GM23338 (cell line): Measurements from ENCODE around the gene DLG2. TPM values are rescaled to one million over a fixed set of nuclear protein-coding genes. Genes with fewer than 3 reads are reported as not detected.

Experiments used
- ATAC-seq: fragments of 200-7000 bp; cut with Tn5 transposase; 3 replicates; pipeline ENCODE4 v1.9.1; 2020
- DNase-seq: peaks from one replicate; pipeline ENCODE4 v3.0.0-alpha.2; 2015; ENCODE audit warnings: low spot score
- H2AFZ ChIP-seq: fragments of 200-600 bp; sonication (generic); 2 replicates; pipeline ENCODE4 v1.8.0; 2016; ENCODE audit warnings: antibody characterized with exemption, mild to moderate bottlenecking, moderate library complexity
- H3F3A ChIP-seq: fragments of 200-600 bp; sonication (generic); replicated peaks from 2 replicates; pipeline ENCODE4 v1.8.0; 2017; ENCODE audit warnings: antibody characterized with exemption, mixed run types, low read depth
- H3K27ac ChIP-seq: fragments of 200-600 bp; sonication (generic); 2 replicates; pipeline ENCODE4 v1.6.1; 2016; ENCODE audit warnings: low read depth
- H3K27me3 ChIP-seq: fragments of 200-600 bp; sonication (generic); 2 replicates; pipeline ENCODE4 v1.8.0; 2016; ENCODE audit warnings: mild to moderate bottlenecking, mixed run types, moderate library complexity; ENCODE audit not compliant: insufficient read depth
- H3K36me3 ChIP-seq: fragments of 200-600 bp; sonication (generic); 2 replicates; pipeline ENCODE4 v1.8.0; 2016; ENCODE audit warnings: mild to moderate bottlenecking; ENCODE audit not compliant: insufficient read depth
- H3K4me1 ChIP-seq: fragments of 200-600 bp; sonication (generic); 2 replicates; pipeline ENCODE4 v1.8.0; 2016; ENCODE audit warnings: mild to moderate bottlenecking, moderate library complexity; ENCODE audit not compliant: insufficient read depth
- H3K4me2 ChIP-seq: fragments of 200-600 bp; sonication (generic); 2 replicates; pipeline ENCODE4 v1.7.1; 2017; ENCODE audit warnings: mixed run types
- H3K4me3 ChIP-seq: fragments of 200-600 bp; sonication (generic); 2 replicates; pipeline ENCODE4 v1.6.1; 2016; ENCODE audit warnings: mixed run types
- H3K79me2 ChIP-seq: fragments of 200-600 bp; sonication (generic); replicated peaks from 2 replicates; pipeline ENCODE4 v1.8.0; 2017; ENCODE audit warnings: mild to moderate bottlenecking; ENCODE audit not compliant: insufficient read depth
- H3K9me2 ChIP-seq: fragments of 200-600 bp; sonication (generic); 2 replicates; pipeline ENCODE4 v1.8.0; 2017; ENCODE audit not compliant: insufficient read depth
- H4K20me1 ChIP-seq: fragments of 200-600 bp; sonication (generic); replicated peaks from 2 replicates; pipeline ENCODE4 v1.8.0; 2017; ENCODE audit warnings: mild to moderate bottlenecking; ENCODE audit not compliant: insufficient read depth
- H3K27ac Mint-ChIP-seq: 2 replicates; pipeline ENCODE4 v1.8.0; 2020; ENCODE audit warnings: inconsistent platforms, mild to moderate bottlenecking, moderate library complexity, mixed read lengths
- H3K27me3 Mint-ChIP-seq: 3 replicates; pipeline ENCODE4 v1.8.0; 2022; ENCODE audit warnings: low read depth, mild to moderate bottlenecking, moderate library complexity, mixed read lengths, inconsistent platforms; ENCODE audit not compliant: insufficient read depth, poor library complexity
- H3K36me3 Mint-ChIP-seq: 3 replicates; pipeline ENCODE4 v1.8.0; 2021; ENCODE audit warnings: low read depth, mild to moderate bottlenecking, inconsistent platforms, moderate library complexity, mixed read lengths
- H3K4me1 Mint-ChIP-seq: 3 replicates; pipeline ENCODE4 v1.8.0; 2020; ENCODE audit warnings: mild to moderate bottlenecking, inconsistent platforms, mixed read lengths
- H3K4me3 Mint-ChIP-seq: 3 replicates; pipeline ENCODE4 v1.8.0; 2021; ENCODE audit warnings: moderate library complexity, mild to moderate bottlenecking, inconsistent platforms, mixed read lengths
- H3K9me3 Mint-ChIP-seq: 3 replicates; pipeline ENCODE4 v1.8.0; 2020; ENCODE audit warnings: moderate library complexity, mild to moderate bottlenecking, inconsistent platforms, mixed read lengths
- CREB1 ChIP-seq: fragments of 250-450 bp; sonication (Bioruptor Pico); IDR thresholded peaks from 2 replicates; pipeline ENCODE4 v1.5.0; 2020; ENCODE audit warnings: low read depth, mild to moderate bottlenecking, moderate library complexity
- EZH2 ChIP-seq: fragments of 200-600 bp; sonication (generic); IDR thresholded peaks from one replicate; pipeline ENCODE4 v1.8.0; 2017; ENCODE audit warnings: antibody characterized with exemption, mild to moderate bottlenecking, low read depth; ENCODE audit not compliant: unreplicated experiment
- EZH2phosphoT487 ChIP-seq: fragments of 200-600 bp; sonication (generic); IDR thresholded peaks from one replicate; pipeline ENCODE4 v1.8.1; 2018; ENCODE audit warnings: antibody characterized with exemption; ENCODE audit not compliant: unreplicated experiment
- JUNB ChIP-seq: IDR thresholded peaks from one replicate; pipeline ENCODE4 v1.6.1; 2016; ENCODE audit warnings: antibody characterized with exemption; ENCODE audit not compliant: unreplicated experiment
- NANOG ChIP-seq: IDR thresholded peaks from 2 replicates; pipeline ENCODE4 v1.6.1; 2016; ENCODE audit warnings: antibody characterized with exemption, borderline replicate concordance
- POLR2AphosphoS5 ChIP-seq: IDR thresholded peaks from 2 replicates; pipeline ENCODE4 v1.6.1; 2016; ENCODE audit warnings: antibody characterized with exemption, low read depth
- STAT1 ChIP-seq: IDR thresholded peaks from one replicate; pipeline ENCODE4 v1.6.1; 2016; ENCODE audit warnings: antibody characterized with exemption; ENCODE audit not compliant: unreplicated experiment
- ZNF114 ChIP-seq: fragments of 250-450 bp; sonication (Bioruptor Pico); IDR thresholded peaks from 2 replicates; pipeline ENCODE4 v1.5.0; 2020; ENCODE audit warnings: mild to moderate bottlenecking, moderate library complexity
- ZNF331 ChIP-seq: fragments of 250-450 bp; sonication (Bioruptor Pico); IDR thresholded peaks from 2 replicates; pipeline ENCODE4 v1.5.0; 2020; ENCODE audit warnings: low read depth, mild to moderate bottlenecking, moderate library complexity
- polyA plus RNA-seq: library from polyadenylated mRNA; unstranded; fragments of >200 nt; fragmentation: Nextera tagmentation; extraction: Ambion mirVana; gene quantifications from 2 replicates; pipeline ENCODE4 v1.2.1, GENCODE V29; 2016
- total RNA-seq: library from RNA; depleted of rRNA; stranded (reverse); fragments of >200 nt; shearing (Covaris generic); gene quantifications from 2 replicates; pipeline ENCODE4 v1.2.3, GENCODE V29; 2014
- TF ChIP-seq, protein P1 (sequence below): IDR thresholded peaks from 2 replicates; pipeline ENCODE4 v1.6.1; 2016; ENCODE audit warnings: antibody characterized with exemption
- TF ChIP-seq, protein P2 (sequence below): fragments of 250-450 bp; sonication (Bioruptor Pico); IDR thresholded peaks from 2 replicates; pipeline ENCODE4 v1.5.0; 2020; ENCODE audit warnings: mild to moderate bottlenecking, moderate library complexity
- TF ChIP-seq, protein P3 (sequence below), 2 experiments: fragments of 200-600 bp in 1 of 2; sonication (generic) in 1 of 2; conservative IDR thresholded peaks; 2 replicates each; pipeline versions ENCODE4 v1.5.1 to v1.6.1; 2016 to 2017; ENCODE audit warnings: antibody characterized with exemption in 2 of 2, low read depth in 2 of 2, mild to moderate bottlenecking in 2 of 2, moderate library complexity in 1 of 2
- TF ChIP-seq, protein P4 (sequence below): IDR thresholded peaks from one replicate; pipeline ENCODE4 v1.6.1; 2018; ENCODE audit warnings: antibody characterized with exemption; ENCODE audit not compliant: unreplicated experiment

DLG2 gene
- total and polyA plus RNA-seq, 2 experiments from 2014 or later: 19.8 to 21.5 TPM

DNA sequence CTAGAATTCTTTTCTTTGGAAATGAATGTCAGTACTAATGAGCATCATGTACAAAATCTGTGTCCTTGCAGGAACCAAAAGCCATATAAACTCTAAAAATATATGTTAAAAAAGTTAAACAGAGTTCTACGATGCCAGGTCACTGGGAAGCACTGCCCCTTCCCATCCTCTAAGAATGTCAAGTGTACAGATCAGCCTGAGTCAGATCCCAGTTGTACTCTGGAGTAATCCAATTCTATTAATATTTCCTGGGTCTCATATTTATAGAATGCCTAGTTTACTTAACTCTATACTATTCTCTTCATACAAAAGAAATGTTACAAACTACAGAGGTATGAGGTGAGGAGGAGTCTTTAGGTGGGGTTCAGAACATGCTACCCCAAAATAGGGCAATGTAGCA lies 460.1 kb downstream of the DLG2 start:
- Histone ChIP-seq H4K20me1 (no peaks in the 10 kb centered on the region), H3K27ac (no peak overlapping the region), H3K79me2 (no peaks in the 10 kb centered on the region), H3F3A (no peaks in the 10 kb centered on the region), H3K27me3 (no peaks in the 10 kb centered on the region), H3K4me2 (no peak overlapping the region), H3K36me3 (no peaks in the 10 kb centered on the region), H3K4me1 (peaks cover 5% of the 10 kb centered on the region), H3K9me2 (no peaks in the 10 kb centered on the region), H2AFZ (no peak overlapping the region), H3K4me3 (no peak overlapping the region)
- Mint-ChIP-seq H3K27me3 (no peaks in the 10 kb centered on the region), H3K4me3 (no peak overlapping the region), H3K9me3 (peaks cover under 1% of the 10 kb centered on the region; the same call in 1 of the 3 replicates), H3K4me1 (peaks cover 30% of the 10 kb centered on the region), H3K27ac (peak overlapping the region; percentile 71; the same call in 1 of the 2 replicates), H3K36me3 (peaks cover 7% of the 10 kb centered on the region; the same call in 2 of the 3 replicates)
- TF ChIP-seq EZH2phosphoT487 (no peak), STAT1 (no peak), ZNF331 (CRISPR knock-in tag) (no peak), POLR2AphosphoS5 (no peak), JUNB (no peak), CREB1 (no peak), ZNF114 (CRISPR knock-in tag) (no peak), EZH2 (no peak), NANOG (no peak)
- TF ChIP-seq, protein P1, sequence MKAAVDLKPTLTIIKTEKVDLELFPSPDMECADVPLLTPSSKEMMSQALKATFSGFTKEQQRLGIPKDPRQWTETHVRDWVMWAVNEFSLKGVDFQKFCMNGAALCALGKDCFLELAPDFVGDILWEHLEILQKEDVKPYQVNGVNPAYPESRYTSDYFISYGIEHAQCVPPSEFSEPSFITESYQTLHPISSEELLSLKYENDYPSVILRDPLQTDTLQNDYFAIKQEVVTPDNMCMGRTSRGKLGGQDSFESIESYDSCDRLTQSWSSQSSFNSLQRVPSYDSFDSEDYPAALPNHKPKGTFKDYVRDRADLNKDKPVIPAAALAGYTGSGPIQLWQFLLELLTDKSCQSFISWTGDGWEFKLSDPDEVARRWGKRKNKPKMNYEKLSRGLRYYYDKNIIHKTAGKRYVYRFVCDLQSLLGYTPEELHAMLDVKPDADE: no peak
- TF ChIP-seq, protein P2, sequence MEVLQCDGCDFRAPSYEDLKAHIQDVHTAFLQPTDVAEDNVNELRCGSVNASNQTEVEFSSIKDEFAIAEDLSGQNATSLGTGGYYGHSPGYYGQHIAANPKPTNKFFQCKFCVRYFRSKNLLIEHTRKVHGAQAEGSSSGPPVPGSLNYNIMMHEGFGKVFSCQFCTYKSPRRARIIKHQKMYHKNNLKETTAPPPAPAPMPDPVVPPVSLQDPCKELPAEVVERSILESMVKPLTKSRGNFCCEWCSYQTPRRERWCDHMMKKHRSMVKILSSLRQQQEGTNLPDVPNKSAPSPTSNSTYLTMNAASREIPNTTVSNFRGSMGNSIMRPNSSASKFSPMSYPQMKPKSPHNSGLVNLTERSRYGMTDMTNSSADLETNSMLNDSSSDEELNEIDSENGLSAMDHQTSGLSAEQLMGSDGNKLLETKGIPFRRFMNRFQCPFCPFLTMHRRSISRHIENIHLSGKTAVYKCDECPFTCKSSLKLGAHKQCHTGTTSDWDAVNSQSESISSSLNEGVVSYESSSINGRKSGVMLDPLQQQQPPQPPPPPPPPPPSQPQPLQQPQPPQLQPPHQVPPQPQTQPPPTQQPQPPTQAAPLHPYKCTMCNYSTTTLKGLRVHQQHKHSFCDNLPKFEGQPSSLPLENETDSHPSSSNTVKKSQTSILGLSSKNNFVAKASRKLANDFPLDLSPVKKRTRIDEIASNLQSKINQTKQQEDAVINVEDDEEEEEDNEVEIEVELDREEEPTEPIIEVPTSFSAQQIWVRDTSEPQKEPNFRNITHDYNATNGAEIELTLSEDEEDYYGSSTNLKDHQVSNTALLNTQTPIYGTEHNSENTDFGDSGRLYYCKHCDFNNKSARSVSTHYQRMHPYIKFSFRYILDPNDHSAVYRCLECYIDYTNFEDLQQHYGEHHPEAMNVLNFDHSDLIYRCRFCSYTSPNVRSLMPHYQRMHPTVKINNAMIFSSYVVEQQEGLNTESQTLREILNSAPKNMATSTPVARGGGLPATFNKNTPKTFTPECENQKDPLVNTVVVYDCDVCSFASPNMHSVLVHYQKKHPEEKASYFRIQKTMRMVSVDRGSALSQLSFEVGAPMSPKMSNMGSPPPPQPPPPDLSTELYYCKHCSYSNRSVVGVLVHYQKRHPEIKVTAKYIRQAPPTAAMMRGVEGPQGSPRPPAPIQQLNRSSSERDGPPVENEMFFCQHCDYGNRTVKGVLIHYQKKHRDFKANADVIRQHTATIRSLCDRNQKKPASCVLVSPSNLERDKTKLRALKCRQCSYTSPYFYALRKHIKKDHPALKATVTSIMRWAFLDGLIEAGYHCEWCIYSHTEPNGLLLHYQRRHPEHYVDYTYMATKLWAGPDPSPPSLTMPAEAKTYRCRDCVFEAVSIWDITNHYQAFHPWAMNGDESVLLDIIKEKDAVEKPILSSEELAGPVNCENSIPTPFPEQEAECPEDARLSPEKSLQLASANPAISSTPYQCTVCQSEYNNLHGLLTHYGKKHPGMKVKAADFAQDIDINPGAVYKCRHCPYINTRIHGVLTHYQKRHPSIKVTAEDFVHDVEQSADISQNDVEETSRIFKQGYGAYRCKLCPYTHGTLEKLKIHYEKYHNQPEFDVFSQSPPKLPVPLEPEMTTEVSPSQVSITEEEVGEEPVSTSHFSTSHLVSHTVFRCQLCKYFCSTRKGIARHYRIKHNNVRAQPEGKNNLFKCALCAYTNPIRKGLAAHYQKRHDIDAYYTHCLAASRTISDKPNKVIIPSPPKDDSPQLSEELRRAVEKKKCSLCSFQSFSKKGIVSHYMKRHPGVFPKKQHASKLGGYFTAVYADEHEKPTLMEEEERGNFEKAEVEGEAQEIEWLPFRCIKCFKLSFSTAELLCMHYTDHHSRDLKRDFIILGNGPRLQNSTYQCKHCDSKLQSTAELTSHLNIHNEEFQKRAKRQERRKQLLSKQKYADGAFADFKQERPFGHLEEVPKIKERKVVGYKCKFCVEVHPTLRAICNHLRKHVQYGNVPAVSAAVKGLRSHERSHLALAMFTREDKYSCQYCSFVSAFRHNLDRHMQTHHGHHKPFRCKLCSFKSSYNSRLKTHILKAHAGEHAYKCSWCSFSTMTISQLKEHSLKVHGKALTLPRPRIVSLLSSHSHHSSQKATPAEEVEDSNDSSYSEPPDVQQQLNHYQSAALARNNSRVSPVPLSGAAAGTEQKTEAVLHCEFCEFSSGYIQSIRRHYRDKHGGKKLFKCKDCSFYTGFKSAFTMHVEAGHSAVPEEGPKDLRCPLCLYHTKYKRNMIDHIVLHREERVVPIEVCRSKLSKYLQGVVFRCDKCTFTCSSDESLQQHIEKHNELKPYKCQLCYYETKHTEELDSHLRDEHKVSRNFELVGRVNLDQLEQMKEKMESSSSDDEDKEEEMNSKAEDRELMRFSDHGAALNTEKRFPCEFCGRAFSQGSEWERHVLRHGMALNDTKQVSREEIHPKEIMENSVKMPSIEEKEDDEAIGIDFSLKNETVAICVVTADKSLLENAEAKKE (CRISPR knock-in tag): no peak
- TF ChIP-seq, protein P3, sequence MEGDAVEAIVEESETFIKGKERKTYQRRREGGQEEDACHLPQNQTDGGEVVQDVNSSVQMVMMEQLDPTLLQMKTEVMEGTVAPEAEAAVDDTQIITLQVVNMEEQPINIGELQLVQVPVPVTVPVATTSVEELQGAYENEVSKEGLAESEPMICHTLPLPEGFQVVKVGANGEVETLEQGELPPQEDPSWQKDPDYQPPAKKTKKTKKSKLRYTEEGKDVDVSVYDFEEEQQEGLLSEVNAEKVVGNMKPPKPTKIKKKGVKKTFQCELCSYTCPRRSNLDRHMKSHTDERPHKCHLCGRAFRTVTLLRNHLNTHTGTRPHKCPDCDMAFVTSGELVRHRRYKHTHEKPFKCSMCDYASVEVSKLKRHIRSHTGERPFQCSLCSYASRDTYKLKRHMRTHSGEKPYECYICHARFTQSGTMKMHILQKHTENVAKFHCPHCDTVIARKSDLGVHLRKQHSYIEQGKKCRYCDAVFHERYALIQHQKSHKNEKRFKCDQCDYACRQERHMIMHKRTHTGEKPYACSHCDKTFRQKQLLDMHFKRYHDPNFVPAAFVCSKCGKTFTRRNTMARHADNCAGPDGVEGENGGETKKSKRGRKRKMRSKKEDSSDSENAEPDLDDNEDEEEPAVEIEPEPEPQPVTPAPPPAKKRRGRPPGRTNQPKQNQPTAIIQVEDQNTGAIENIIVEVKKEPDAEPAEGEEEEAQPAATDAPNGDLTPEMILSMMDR (conservative IDR thresholded peaks at IDR 0.05; ENCODE audit: low read depth in 2 of 2): no peak
- TF ChIP-seq, protein P4, sequence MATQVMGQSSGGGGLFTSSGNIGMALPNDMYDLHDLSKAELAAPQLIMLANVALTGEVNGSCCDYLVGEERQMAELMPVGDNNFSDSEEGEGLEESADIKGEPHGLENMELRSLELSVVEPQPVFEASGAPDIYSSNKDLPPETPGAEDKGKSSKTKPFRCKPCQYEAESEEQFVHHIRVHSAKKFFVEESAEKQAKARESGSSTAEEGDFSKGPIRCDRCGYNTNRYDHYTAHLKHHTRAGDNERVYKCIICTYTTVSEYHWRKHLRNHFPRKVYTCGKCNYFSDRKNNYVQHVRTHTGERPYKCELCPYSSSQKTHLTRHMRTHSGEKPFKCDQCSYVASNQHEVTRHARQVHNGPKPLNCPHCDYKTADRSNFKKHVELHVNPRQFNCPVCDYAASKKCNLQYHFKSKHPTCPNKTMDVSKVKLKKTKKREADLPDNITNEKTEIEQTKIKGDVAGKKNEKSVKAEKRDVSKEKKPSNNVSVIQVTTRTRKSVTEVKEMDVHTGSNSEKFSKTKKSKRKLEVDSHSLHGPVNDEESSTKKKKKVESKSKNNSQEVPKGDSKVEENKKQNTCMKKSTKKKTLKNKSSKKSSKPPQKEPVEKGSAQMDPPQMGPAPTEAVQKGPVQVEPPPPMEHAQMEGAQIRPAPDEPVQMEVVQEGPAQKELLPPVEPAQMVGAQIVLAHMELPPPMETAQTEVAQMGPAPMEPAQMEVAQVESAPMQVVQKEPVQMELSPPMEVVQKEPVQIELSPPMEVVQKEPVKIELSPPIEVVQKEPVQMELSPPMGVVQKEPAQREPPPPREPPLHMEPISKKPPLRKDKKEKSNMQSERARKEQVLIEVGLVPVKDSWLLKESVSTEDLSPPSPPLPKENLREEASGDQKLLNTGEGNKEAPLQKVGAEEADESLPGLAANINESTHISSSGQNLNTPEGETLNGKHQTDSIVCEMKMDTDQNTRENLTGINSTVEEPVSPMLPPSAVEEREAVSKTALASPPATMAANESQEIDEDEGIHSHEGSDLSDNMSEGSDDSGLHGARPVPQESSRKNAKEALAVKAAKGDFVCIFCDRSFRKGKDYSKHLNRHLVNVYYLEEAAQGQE: no peak
- ATAC-seq: no peak
- DNase-seq: no peak
